OCI-LY3 (cell line): ENCODE results near the gene SELENOI.

Experiments
- CTCF ChIP-seq: fragments of 200-600, 300-600 bp; sonication (generic); IDR thresholded peaks from 2 replicates; pipeline ENCODE4 v1.5.1; 2014; ENCODE audit warnings: antibody characterized with exemption, low read length, low read depth
- EZH2phosphoT487 ChIP-seq: fragments of 200-600 bp; shearing (Covaris generic); IDR thresholded peaks from 2 replicates; pipeline ENCODE4 v1.6.1; 2018; ENCODE audit warnings: antibody characterized with exemption, mixed run types, low read depth

DNA sequence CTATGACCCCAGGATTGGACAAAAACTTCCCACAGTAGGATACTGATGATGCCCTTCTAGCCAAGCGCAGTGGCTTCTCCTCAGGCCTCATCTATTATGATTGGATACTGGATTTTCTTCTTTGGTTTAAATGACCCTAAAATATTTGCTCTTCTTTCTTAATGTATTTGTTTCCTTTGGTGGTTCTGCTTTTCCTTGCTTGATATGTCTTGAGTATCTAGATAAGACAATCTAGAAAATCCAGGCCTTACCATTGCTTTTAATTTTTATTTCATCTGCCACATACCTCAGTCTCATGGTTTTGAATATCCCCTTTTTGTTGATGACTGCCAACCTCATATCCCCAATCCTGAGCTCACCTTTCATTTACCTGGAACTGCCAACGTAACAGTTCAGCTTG is 96.4 kb downstream of the SELENOI start:
- TF ChIP-seq CTCF (no peak), EZH2phosphoT487 (no peak)
